Suprapubic skin (tissue), 4 donors: ENCODE measurements around the gene DEPDC5. TPM values are rescaled to one million over a fixed set of nuclear protein-coding genes. Genes with fewer than 3 reads are reported as not detected.

Experiments used
- DNase-seq, 2 donors: peaks; one replicate each; pipeline ENCODE4 v3.0.0-alpha.2; 2019; ENCODE audit warnings: low spot score in 2 of 2
- H3K27ac ChIP-seq: fragments of 200-600 bp; sonication (generic); one replicate; pipeline ENCODE4 v1.5.1; 2019
- H3K27me3 ChIP-seq: fragments of 200-600 bp; sonication (generic); one replicate; pipeline ENCODE4 v1.5.1; 2019
- H3K36me3 ChIP-seq: fragments of 200-600 bp; sonication (generic); one replicate; pipeline ENCODE4 v1.5.1; 2019
- H3K4me1 ChIP-seq: fragments of 200-600 bp; sonication (generic); one replicate; pipeline ENCODE4 v1.5.1; 2019
- H3K4me3 ChIP-seq: fragments of 200-600 bp; sonication (generic); one replicate; pipeline ENCODE4 v1.5.1; 2019; ENCODE audit warnings: mild to moderate bottlenecking
- H3K9me3 ChIP-seq: fragments of 200-600 bp; sonication (generic); one replicate; pipeline ENCODE4 v1.5.1; 2019
- EP300 ChIP-seq: sonication (generic); formaldehyde crosslinking; IDR thresholded peaks from one replicate; pipeline ENCODE4 v1.6.1; 2017; ENCODE audit warnings: antibody characterized with exemption
- POLR2A ChIP-seq, 2 donors: fragments of 450-650 bp; IDR thresholded peaks; one replicate each; pipeline ENCODE4 v1.6.1; 2017; ENCODE audit warnings: antibody characterized with exemption in 2 of 2, mild to moderate bottlenecking in 2 of 2, moderate library complexity in 2 of 2
- POLR2AphosphoS5 ChIP-seq, 3 donors: sonication (generic); formaldehyde crosslinking; IDR thresholded peaks; one replicate each; pipeline ENCODE4 v1.6.1; 2017; ENCODE audit warnings: antibody characterized with exemption in 3 of 3
- WGBS: methylation state at CpG from one replicate; pipeline ENCODE4 v1.1.5; 2018; 5-methylcytosine and 5-hydroxymethylcytosine counted together
- total RNA-seq, 4 donors: library from RNA; depleted of rRNA; stranded (reverse); fragments of >200 nt; gene quantifications; one replicate each; pipeline ENCODE4 v1.1.0, GENCODE V29; 2016
- TF ChIP-seq, protein P1 (sequence below), 2 donors: fragments of 200-600 bp in 1 of 2; fragments of 450-650 bp in 1 of 2; sonication (generic) in 1 of 2; IDR thresholded peaks; one replicate each; pipeline ENCODE4 v1.5.1; 2016 to 2019; ENCODE audit warnings: antibody characterized with exemption in 2 of 2, mild to moderate bottlenecking in 1 of 2, moderate library complexity in 1 of 2

DEPDC5 gene
- total RNA-seq, 4 donors from 2014 or later = 10.2 to 35.6 (median 15.5) TPM

DNA sequence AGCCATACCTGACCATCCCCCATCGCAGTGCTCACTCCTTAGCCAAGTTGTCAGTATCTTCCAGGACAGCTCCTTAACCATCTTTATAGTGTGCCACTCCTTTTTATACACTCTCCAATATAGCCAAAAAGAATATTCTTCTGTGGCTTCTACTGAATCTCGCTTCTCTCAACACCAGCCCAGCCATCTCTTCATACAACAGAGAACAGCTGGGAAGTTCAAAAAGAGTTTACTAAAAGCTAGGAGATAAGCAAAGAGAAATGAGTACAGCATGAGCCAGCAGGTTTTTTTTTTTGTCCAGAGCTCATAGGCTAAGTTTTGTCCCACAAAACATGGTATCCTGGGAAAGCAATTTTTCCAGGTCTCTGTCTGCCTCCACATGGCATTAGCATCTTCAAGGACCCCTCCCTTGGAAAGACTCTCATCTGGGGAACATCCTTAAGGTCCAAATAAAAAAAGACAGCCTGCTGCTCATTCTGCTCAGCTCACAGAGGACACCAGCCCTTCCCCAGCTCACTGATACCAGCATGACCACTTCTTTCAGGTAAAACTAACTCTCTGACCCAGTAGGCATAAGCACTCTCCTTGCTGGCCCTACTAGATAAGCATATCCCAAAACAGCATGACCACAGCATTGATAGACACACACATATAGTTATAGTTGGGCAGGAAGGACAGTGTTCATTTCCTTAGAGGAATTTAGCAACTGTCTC is 141.7 kb downstream of the DEPDC5 start:
- Histone ChIP-seq H3K4me1 (no peaks in the 10 kb centered on the region), H3K27ac (no peak overlapping the region), H3K36me3 (peaks cover 39% of the 10 kb centered on the region), H3K4me3 (no peak overlapping the region), H3K27me3 (no peaks in the 10 kb centered on the region), H3K9me3 (no peaks in the 10 kb centered on the region)
- no peak for DNase-seq
- TF ChIP-seq POLR2A (IDR thresholded peaks at IDR 0.05) (no peak), EP300 (no peak), POLR2AphosphoS5 (IDR thresholded peaks at IDR 0.05) (no peak)
- TF ChIP-seq, protein P1, sequence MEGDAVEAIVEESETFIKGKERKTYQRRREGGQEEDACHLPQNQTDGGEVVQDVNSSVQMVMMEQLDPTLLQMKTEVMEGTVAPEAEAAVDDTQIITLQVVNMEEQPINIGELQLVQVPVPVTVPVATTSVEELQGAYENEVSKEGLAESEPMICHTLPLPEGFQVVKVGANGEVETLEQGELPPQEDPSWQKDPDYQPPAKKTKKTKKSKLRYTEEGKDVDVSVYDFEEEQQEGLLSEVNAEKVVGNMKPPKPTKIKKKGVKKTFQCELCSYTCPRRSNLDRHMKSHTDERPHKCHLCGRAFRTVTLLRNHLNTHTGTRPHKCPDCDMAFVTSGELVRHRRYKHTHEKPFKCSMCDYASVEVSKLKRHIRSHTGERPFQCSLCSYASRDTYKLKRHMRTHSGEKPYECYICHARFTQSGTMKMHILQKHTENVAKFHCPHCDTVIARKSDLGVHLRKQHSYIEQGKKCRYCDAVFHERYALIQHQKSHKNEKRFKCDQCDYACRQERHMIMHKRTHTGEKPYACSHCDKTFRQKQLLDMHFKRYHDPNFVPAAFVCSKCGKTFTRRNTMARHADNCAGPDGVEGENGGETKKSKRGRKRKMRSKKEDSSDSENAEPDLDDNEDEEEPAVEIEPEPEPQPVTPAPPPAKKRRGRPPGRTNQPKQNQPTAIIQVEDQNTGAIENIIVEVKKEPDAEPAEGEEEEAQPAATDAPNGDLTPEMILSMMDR (IDR thresholded peaks at IDR 0.05) = no peak
- 91% methylated on average over 2 of the region's 2 CpGs for WGBS

DNA sequence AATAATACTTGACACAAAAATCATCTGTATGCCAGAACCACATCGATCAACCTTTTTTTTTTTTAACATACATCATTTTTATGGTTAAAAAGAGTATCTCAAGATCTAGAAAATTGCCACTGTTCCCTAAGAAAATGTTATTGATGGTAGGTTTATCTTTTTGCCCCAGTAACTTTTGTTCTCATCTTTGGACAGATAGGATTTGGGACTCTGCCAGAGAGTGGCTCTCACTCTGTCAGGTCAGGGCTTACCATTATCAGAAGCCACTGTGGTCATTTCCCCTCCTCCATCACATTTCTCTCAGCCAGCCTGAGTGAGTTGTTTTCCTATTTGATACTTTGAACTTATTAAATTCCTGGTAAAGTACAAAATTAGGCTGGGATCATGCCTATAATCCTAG is 142.7 kb downstream of the DEPDC5 start:
- WGBS = 87% methylated on average over 1 of the region's 1 CpG
- no peak for DNase-seq
- Histone ChIP-seq H3K9me3 (no peaks in the 10 kb centered on the region), H3K4me1 (no peaks in the 10 kb centered on the region), H3K36me3 (peaks cover 40% of the 10 kb centered on the region), H3K27ac (no peak overlapping the region), H3K4me3 (no peak overlapping the region), H3K27me3 (no peaks in the 10 kb centered on the region)
- TF ChIP-seq, protein P1 (IDR thresholded peaks at IDR 0.05) = no peak

DNA sequence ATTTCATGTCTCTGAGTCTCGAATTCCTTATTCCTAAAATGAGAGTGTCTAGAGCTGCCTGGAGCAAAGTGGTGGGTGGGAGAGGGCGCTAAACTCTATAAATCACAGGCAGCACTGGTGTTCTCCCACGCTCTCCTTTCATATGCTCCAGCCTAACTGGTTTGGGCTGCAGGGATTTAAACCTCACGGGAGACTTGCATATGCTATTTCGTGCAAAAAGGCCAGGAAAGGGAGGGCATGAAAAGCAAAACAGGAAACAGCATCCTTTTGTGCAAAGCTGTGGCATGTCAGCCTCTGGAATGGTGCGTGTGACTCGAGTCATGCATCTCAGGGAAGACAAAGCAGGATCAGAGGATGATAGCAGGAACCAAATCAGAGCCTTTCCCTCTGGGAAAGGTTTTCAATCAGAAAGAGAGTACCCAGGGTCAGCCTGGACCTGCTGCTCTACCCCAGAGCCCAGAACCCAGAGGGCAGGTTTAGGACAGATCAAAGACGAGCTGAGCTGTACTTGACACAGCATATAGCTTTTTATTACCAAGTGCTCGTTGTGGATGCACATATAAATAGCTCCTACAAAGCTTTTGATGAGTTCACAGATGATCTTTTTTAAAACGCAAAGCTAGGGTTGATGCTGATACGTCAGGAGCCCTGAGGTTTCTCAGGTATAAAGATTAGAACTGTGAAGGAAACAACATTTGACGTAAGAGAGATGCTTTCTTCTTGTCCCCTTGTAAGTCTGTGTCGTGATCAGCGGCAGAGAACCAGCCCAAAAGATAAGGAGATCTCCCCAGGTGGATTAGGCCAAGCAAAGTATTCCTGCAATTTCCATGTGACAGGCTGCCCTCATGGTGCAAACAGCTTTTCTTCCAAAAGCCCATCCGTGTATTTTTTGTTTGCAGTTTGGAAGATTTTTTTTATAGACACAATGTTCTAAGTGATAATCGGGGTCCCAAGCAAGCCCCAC is 144.3 kb downstream of the DEPDC5 start:
- no peak for DNase-seq
- Histone ChIP-seq H3K27me3 (no peaks in the 10 kb centered on the region), H3K4me1 (no peaks in the 10 kb centered on the region), H3K9me3 (no peaks in the 10 kb centered on the region), H3K27ac (no peak overlapping the region), H3K4me3 (no peak overlapping the region), H3K36me3 (peaks cover 54% of the 10 kb centered on the region)
- WGBS = 69% methylated on average over 16 of the region's 16 CpGs
- TF ChIP-seq EP300 = no peak
- TF ChIP-seq POLR2AphosphoS5 (IDR thresholded peaks at IDR 0.05) = no peak
- no peak for TF ChIP-seq POLR2A (IDR thresholded peaks at IDR 0.05)
- TF ChIP-seq, protein P1 (IDR thresholded peaks at IDR 0.05) = no peak

DNA sequence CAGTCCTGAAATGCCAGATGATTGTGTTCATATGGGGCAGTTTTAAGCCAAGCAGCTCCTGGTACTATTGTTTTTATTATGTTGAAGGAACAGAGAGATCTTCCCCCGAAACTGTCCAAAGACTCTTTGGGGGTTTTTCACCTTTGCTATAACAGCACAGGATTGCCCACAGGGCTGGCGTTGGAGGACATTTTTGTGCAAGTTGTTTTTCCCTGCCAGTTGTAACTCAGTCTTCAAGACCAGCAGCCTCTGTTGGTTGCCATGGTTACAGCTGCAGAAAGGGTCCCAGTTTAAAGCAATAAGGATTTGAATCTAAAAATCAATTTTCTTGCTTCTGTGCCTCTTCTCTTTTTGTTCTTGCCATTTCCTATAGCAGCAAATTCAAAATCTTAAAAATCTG is 145.1 kb downstream of the DEPDC5 start:
- no peaks in the 10 kb centered on the region for H3K4me1 ChIP-seq
- no peaks in the 10 kb centered on the region for H3K9me3 ChIP-seq
- no peak overlapping the region for H3K4me3 ChIP-seq
- H3K36me3 ChIP-seq = peaks cover 50% of the 10 kb centered on the region
- H3K27ac ChIP-seq = no peak overlapping the region
- TF ChIP-seq POLR2A (IDR thresholded peaks at IDR 0.05) = no peak
- WGBS = 83% methylated on average over 2 of the region's 2 CpGs
- DNase-seq = no peak
- no peaks in the 10 kb centered on the region for H3K27me3 ChIP-seq

DNA sequence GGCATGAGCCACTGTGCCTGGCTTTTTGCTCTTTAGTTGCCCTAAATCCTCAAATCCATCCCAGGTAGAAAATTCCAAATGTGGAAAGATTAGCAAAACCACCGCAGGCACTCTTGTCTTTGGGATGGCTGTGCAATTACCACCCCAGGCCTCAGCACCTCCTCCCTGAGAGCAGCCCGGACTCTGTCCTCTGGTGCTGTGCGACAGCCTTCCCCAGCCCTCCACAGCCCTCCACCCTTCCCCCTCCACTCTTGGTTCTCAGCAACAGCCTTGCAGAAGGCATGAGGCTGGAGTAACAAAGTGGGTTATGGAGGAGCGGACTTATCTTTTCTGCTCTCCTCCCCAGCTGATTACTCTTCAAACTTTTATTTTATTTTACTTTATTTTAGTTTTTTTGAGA is 145.8 kb downstream of the DEPDC5 start:
- H3K9me3 ChIP-seq = no peaks in the 10 kb centered on the region
- TF ChIP-seq POLR2AphosphoS5 (IDR thresholded peaks at IDR 0.05) (no peak), POLR2A (IDR thresholded peaks at IDR 0.05) (no peak), EP300 (no peak)
- TF ChIP-seq, protein P1 (IDR thresholded peaks at IDR 0.05) = no peak
- no peak overlapping the region for H3K27ac ChIP-seq
- H3K4me3 ChIP-seq = no peak overlapping the region
- WGBS = 91% methylated on average over 4 of the region's 4 CpGs
- DNase-seq = no peak
- H3K27me3 ChIP-seq = no peaks in the 10 kb centered on the region
- H3K4me1 ChIP-seq = no peaks in the 10 kb centered on the region
- peaks cover 49% of the 10 kb centered on the region for H3K36me3 ChIP-seq
